Measurements from ENCODE around the gene IVD.
"Not testable (repeated sequence)": the region's sequence is repeated elsewhere in the genome, so short reads cannot be mapped to it uniquely, and the experiment has no call there.

The IVD gene

GRCh38 chr15:40443846-40444245, 38.3 kb downstream of the IVD start:
- Mint-ChIP-seq H3K4me3 (no peak overlapping the region), H3K27ac (no peak overlapping the region), H3K36me3 (ENCODE audit: low read depth) (peaks cover 6% of the 10 kb centered on the region), H3K27me3 (peaks cover 26% of the 10 kb centered on the region), H3K9me3 (no peaks in the 10 kb centered on the region), H3K4me1 (ENCODE audit: low read depth) (peaks cover 47% of the 10 kb centered on the region)
- intact Hi-C loops (cut with micrococcal nuclease): loop anchor here (10.0 kb wide), 1 partner anchor 61 kb away; no protein-coding TSS in a partner anchor

- Mint-ChIP-seq H3K4me3 (no peak overlapping the region), H3K27me3 (peaks cover 19% of the 10 kb centered on the region), H3K9me3 (no peaks in the 10 kb centered on the region), H3K27ac (no peak overlapping the region), H3K36me3 (ENCODE audit: low read depth) (peaks cover 12% of the 10 kb centered on the region), H3K4me1 (ENCODE audit: low read depth) (peaks cover 51% of the 10 kb centered on the region)
- intact Hi-C loops (cut with micrococcal nuclease): loop anchor here (10.0 kb wide), 1 partner anchor 60 kb away; no protein-coding TSS in a partner anchor
Observed at GRCh38 chr15:40444736-40445135, 39.1 kb downstream of the IVD start.

GRCh38 chr15:40445421-40445922, 39.9 kb downstream of the IVD start:
- Mint-ChIP-seq H3K9me3 (no peaks in the 10 kb centered on the region), H3K4me3 (no peak overlapping the region), H3K4me1 (ENCODE audit: low read depth) (peaks cover 51% of the 10 kb centered on the region), H3K27ac (no peak overlapping the region), H3K36me3 (ENCODE audit: low read depth) (peaks cover 12% of the 10 kb centered on the region), H3K27me3 (peaks cover 13% of the 10 kb centered on the region)
- intact Hi-C loops (cut with micrococcal nuclease): loop anchor here (10.0 kb wide), 1 partner anchor 59 kb away; no protein-coding TSS in a partner anchor

DNA sequence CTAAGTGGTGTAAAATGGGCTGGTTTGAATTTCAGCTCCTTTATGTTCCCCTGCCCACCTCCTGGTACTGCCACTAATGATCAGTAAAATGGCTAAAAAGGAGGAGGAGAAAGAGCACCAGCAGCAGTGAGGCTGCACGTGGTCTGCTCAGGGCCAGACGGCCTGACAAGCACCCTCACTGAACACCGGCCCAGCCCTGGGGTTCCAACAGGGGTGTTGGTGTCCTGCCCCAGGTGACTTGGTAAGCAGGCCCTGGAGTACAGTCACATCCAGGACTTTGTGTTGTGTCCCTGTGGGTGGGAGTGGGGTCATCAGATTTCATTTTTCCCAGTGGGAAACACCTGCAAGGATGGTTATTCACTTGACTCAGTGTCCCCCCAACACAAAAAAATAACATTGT, 40.5 kb downstream of the IVD start:
- Mint-ChIP-seq H3K27me3 (peaks cover 13% of the 10 kb centered on the region), H3K9me3 (no peaks in the 10 kb centered on the region), H3K4me3 (no peak overlapping the region), H3K27ac (no peak overlapping the region), H3K4me1 (ENCODE audit: low read depth) (peaks cover 54% of the 10 kb centered on the region), H3K36me3 (ENCODE audit: low read depth) (peaks cover 12% of the 10 kb centered on the region)
- intact Hi-C loops (cut with micrococcal nuclease): loop anchor here (10.0 kb wide), 1 partner anchor 59 kb away; no protein-coding TSS in a partner anchor

GRCh38 chr15:40448354-40448753, 42.8 kb downstream of the IVD start:
- H3K27me3 Mint-ChIP-seq: peaks cover 5% of the 10 kb centered on the region
- no peaks in the 10 kb centered on the region for H3K9me3 Mint-ChIP-seq
- H3K4me1 Mint-ChIP-seq (ENCODE audit: low read depth): peaks cover 63% of the 10 kb centered on the region
- H3K4me3 Mint-ChIP-seq: no peak overlapping the region
- intact Hi-C loops (cut with micrococcal nuclease): loop anchor here (10.0 kb wide), 1 partner anchor 56 kb away; no protein-coding TSS in a partner anchor
- no peak overlapping the region for H3K27ac Mint-ChIP-seq
- peaks cover 7% of the 10 kb centered on the region for H3K36me3 Mint-ChIP-seq (ENCODE audit: low read depth)

GRCh38 chr15:40449275-40449674, 43.7 kb downstream of the IVD start:
- H3K27me3 Mint-ChIP-seq: no peaks in the 10 kb centered on the region
- intact Hi-C loops (cut with micrococcal nuclease): loop anchor here (10.0 kb wide), 1 partner anchor 56 kb away; no protein-coding TSS in a partner anchor
- H3K4me1 Mint-ChIP-seq (ENCODE audit: low read depth): peaks cover 63% of the 10 kb centered on the region
- H3K9me3 Mint-ChIP-seq: no peaks in the 10 kb centered on the region
- H3K27ac Mint-ChIP-seq: no peak overlapping the region
- H3K4me3 Mint-ChIP-seq: no peak overlapping the region
- peaks cover 7% of the 10 kb centered on the region for H3K36me3 Mint-ChIP-seq (ENCODE audit: low read depth)

DNA sequence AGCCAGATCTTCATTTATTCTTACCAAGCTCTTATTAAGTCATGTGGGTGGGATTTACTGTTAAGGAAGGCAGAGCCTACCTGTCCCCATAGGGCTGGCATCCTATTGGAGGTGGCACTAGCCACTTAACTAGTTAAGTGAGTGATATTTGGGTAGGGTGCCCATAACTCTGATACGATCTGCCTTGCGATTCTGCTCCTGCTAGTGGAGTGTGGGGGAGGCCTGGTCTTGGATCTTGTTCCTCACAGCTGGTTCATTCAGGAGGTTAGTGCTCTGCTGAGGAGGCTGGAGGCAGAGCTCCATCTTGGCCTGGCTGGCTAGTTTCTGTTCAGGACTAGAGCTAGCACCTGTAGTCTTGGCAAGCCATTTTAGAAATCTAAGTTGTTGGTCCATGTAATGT, 44.5 kb downstream of the IVD start:
- H3K36me3 Mint-ChIP-seq (ENCODE audit: low read depth): peaks cover 7% of the 10 kb centered on the region
- H3K4me3 Mint-ChIP-seq: no peak overlapping the region
- no peaks in the 10 kb centered on the region for H3K27me3 Mint-ChIP-seq
- intact Hi-C loops (cut with micrococcal nuclease): no loop called here
- peak overlapping the region; percentile 11 for H3K27ac Mint-ChIP-seq
- H3K9me3 Mint-ChIP-seq: no peaks in the 10 kb centered on the region
- peaks cover 63% of the 10 kb centered on the region for H3K4me1 Mint-ChIP-seq (ENCODE audit: low read depth)

- H3K27me3 Mint-ChIP-seq: no peaks in the 10 kb centered on the region
- intact Hi-C loops (cut with micrococcal nuclease): no loop called here
- peaks cover 7% of the 10 kb centered on the region for H3K36me3 Mint-ChIP-seq (ENCODE audit: low read depth)
- no peak overlapping the region for H3K27ac Mint-ChIP-seq
- no peaks in the 10 kb centered on the region for H3K9me3 Mint-ChIP-seq
- H3K4me1 Mint-ChIP-seq (ENCODE audit: low read depth): peaks cover 70% of the 10 kb centered on the region
- no peak overlapping the region for H3K4me3 Mint-ChIP-seq
Observed at GRCh38 chr15:40451527-40452158, 46.0 kb downstream of the IVD start.

GRCh38 chr15:40452296-40453090, 46.9 kb downstream of the IVD start:
- Mint-ChIP-seq H3K4me3 (no peak overlapping the region), H3K27me3 (no peaks in the 10 kb centered on the region), H3K9me3 (no peaks in the 10 kb centered on the region), H3K27ac (no peak overlapping the region), H3K4me1 (ENCODE audit: low read depth) (peaks cover 77% of the 10 kb centered on the region), H3K36me3 (ENCODE audit: low read depth) (peaks cover 7% of the 10 kb centered on the region)
- intact Hi-C loops (cut with micrococcal nuclease): no loop called here

DNA sequence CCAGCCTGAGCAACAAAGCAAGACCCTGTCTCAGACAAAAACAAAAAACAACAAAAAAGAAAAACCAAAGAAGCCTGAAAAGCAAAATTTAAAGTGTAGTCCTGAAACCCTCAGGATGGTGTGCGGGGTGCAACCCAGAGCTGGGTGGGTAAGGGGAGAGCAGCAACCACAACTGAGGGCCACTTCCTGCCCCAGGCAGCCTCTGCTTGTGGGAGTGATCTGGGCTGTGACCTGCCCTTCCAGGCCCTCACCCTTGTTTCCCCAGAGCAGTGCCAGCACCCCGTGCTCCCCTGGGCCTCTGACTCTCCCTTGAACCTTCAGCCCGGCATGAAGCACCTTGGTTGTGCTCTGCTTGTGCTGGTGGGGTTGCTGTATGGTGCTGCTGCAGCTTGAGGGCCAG, 48.3 kb downstream of the IVD start:
- H3K4me3 Mint-ChIP-seq: peak overlapping the region; percentile 30
- H3K9me3 Mint-ChIP-seq; intact Hi-C loops (cut with micrococcal nuclease); H3K27me3 Mint-ChIP-seq: not testable (repeated sequence)
- H3K27ac Mint-ChIP-seq: peak overlapping the region; percentile 8
- H3K4me1 Mint-ChIP-seq (ENCODE audit: low read depth): peaks cover 77% of the 10 kb centered on the region
- peaks cover 22% of the 10 kb centered on the region for H3K36me3 Mint-ChIP-seq (ENCODE audit: low read depth)

DNA sequence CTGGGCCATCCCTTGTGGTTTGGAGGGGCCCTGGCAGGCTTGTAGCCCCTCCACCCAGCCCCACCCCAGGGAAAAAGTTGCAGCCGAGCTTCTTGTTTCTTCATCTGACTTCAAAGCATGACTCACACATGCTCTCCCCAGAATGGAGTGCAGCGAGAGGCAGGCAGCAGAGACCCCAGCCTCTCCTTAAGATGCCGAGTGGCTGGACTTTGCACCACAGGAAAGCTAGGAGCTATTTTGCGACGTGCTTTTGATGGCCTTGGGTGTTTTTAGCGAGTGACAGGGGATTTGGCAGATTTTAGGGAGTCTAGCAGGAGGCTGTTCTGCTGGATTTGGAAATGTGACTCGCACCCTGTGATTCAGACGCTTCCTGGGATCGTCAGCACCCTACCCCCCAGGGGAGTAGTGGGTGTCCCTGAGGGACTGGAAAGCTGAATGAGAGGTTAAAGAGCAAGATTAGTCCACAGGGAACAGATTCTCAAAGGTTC, 49.4 kb downstream of the IVD start:
- Mint-ChIP-seq H3K4me3 (no peak overlapping the region), H3K4me1 (ENCODE audit: low read depth) (peaks cover 67% of the 10 kb centered on the region), H3K9me3 (no peaks in the 10 kb centered on the region), H3K36me3 (ENCODE audit: low read depth) (peaks cover 25% of the 10 kb centered on the region), H3K27me3 (no peaks in the 10 kb centered on the region), H3K27ac (peak overlapping the region; percentile 8)
- intact Hi-C loops (cut with micrococcal nuclease): no loop called here

DNA sequence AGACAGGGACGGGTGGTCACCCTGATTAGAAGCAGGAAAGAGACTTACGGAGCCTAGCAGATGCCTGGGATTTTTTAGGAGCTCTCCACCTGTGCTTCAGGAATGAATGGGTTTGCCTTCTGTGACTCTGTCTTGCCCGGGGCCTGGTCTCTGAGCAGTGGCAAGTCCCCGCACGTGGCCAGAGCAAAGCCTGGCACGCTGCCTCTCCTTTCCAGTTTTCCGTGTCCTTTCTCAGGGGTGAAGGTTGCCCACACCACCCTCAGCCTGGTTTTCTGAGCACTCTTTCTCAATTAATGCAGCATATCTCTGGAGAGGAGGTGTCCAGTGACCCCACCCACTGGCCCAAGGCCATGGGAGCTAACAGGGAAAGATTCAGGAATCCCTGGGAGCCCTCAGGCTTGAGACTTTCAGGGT, 50.7 kb downstream of the IVD start:
- Mint-ChIP-seq H3K27ac (no peak overlapping the region), H3K9me3 (no peaks in the 10 kb centered on the region), H3K4me3 (no peak overlapping the region), H3K36me3 (ENCODE audit: low read depth) (peaks cover 38% of the 10 kb centered on the region), H3K4me1 (ENCODE audit: low read depth) (peaks cover 58% of the 10 kb centered on the region), H3K27me3 (no peaks in the 10 kb centered on the region)
- intact Hi-C loops (cut with micrococcal nuclease): no loop called here

DNA sequence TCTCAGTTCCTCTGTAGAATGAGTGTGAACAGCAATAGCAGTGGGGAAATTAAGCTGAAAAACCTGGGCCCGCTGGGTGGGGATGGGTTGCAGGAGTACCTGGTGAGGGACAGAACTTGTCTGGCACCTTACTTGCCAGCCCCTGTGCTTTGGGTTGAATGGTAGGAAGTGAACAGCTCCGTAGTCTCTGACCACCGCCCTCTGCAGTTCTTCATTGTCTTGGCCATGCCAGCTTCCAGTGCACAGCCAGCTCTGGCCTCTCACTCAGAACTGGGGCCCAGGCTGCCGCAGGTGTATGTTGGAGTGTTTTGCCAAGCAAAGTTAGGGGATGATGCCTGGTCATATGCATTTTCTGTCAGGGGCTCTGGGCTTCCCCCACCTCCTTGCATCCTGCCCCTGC, 51.1 kb downstream of the IVD start:
- no peak overlapping the region for H3K4me3 Mint-ChIP-seq
- H3K4me1 Mint-ChIP-seq (ENCODE audit: low read depth): peaks cover 54% of the 10 kb centered on the region
- intact Hi-C loops (cut with micrococcal nuclease): no loop called here
- H3K27me3 Mint-ChIP-seq: no peaks in the 10 kb centered on the region
- H3K9me3 Mint-ChIP-seq: no peaks in the 10 kb centered on the region
- H3K36me3 Mint-ChIP-seq (ENCODE audit: low read depth): peaks cover 42% of the 10 kb centered on the region
- H3K27ac Mint-ChIP-seq: no peak overlapping the region
